HEK293 (cell line): ENCODE data around the gene VWDE.
A peak's percentile ranks its signal among the peaks of the same experiment; 100 is the strongest.

Source experiments
- CTCF ChIA-PET: fragments of 350-600 bp; formaldehyde crosslinking; extraction: SDS; loops from one replicate; lab custom pipeline; 2021; ENCODE audit warnings: antibody characterized with exemption; lab: Yijun Ruan, JAX
- POLR2A ChIA-PET: fragments of 300-600 bp; formaldehyde crosslinking; extraction: SDS; loops from one replicate; lab custom pipeline; 2020; ENCODE audit warnings: antibody characterized with exemption, inconsistent platforms; lab: Yijun Ruan, JAX
- H3K27ac ChIP-seq: fragments of 200-500 bp; sonication (Bioruptor generic); 2 replicates; pipeline ENCODE4 v1.5.1; 2014; ENCODE audit warnings: low read depth, low read length, control low read depth, inconsistent platforms; ENCODE audit errors: extremely low read depth
- H3K36me3 ChIP-seq, 2 experiments: fragments of 200-500 bp in 1 of 2; sonication (Bioruptor generic) in 1 of 2; 1 replicate in 1 of 2; 2 replicates in 1 of 2; pipeline ENCODE4 v1.5.1; 2014 to 2017; ENCODE audit warnings: inconsistent platforms in 2 of 2, low read length in 2 of 2; ENCODE audit not compliant: control insufficient read depth in 2 of 2, insufficient read depth in 1 of 2
- H3K4me1 ChIP-seq: fragments of 200-500 bp; sonication (Bioruptor generic); 2 replicates; pipeline ENCODE4 v1.5.1; 2014; ENCODE audit warnings: mild to moderate bottlenecking, low read length, inconsistent platforms; ENCODE audit not compliant: control insufficient read depth, insufficient read depth
- H3K4me3 ChIP-seq: 2 replicates; pipeline ENCODE4 v1.5.1; 2011; ENCODE audit warnings: low read depth, mild to moderate bottlenecking, control low read depth, low read length, moderate library complexity
- H3K9me3 ChIP-seq: fragments of 200-500 bp; sonication (Bioruptor generic); 2 replicates; pipeline ENCODE4 v1.5.1; 2014; ENCODE audit warnings: low read depth, low read length, inconsistent platforms; ENCODE audit not compliant: control insufficient read depth, insufficient read depth
- BCL6B ChIP-seq: fragments of 450-650 bp; formaldehyde crosslinking; IDR thresholded peaks from 2 replicates; pipeline ENCODE4 v1.5.1; 2017; ENCODE audit warnings: missing biosample characterization, missing genetic modification characterization
- GFI1B ChIP-seq: fragments of 450-650 bp; formaldehyde crosslinking; IDR thresholded peaks from 2 replicates; pipeline ENCODE4 v1.5.1; 2016; ENCODE audit warnings: missing biosample characterization, missing genetic modification characterization
- HOXD13 ChIP-seq: sonication (generic); formaldehyde crosslinking; IDR thresholded peaks from 2 replicates; pipeline ENCODE4 v1.8.0; 2022; ENCODE audit warnings: missing genetic modification reagents, borderline replicate concordance
- KLF7 ChIP-seq: fragments of 450-650 bp; formaldehyde crosslinking; IDR thresholded peaks from 2 replicates; pipeline ENCODE4 v1.5.1; 2016; ENCODE audit warnings: missing biosample characterization, missing genetic modification characterization, borderline replicate concordance
- ZBTB21 ChIP-seq: fragments of 450-650 bp; formaldehyde crosslinking; IDR thresholded peaks from 2 replicates; pipeline ENCODE4 v1.5.1; 2017; ENCODE audit warnings: missing biosample characterization, missing genetic modification characterization
- ZBTB48 ChIP-seq: fragments of 450-650 bp; formaldehyde crosslinking; IDR thresholded peaks from 2 replicates; pipeline ENCODE4 v1.5.1; 2016; ENCODE audit warnings: missing biosample characterization, missing genetic modification characterization
- ZIC2 ChIP-seq: fragments of 450-650 bp; formaldehyde crosslinking; IDR thresholded peaks from 2 replicates; pipeline ENCODE4 v1.5.1; 2016; ENCODE audit warnings: missing biosample characterization, missing genetic modification characterization
- ZNF214 ChIP-seq: fragments of 450-650 bp; formaldehyde crosslinking; IDR thresholded peaks from 2 replicates; pipeline ENCODE4 v1.5.1; 2017; ENCODE audit warnings: missing biosample characterization, mild to moderate bottlenecking, missing genetic modification characterization, borderline replicate concordance
- ZNF292 ChIP-seq: fragments of 450-650 bp; formaldehyde crosslinking; IDR thresholded peaks from 2 replicates; pipeline ENCODE4 v1.5.1; 2016; ENCODE audit warnings: low read depth, missing biosample characterization, missing genetic modification characterization, borderline replicate concordance
- ZNF324 ChIP-seq: fragments of 450-650 bp; formaldehyde crosslinking; IDR thresholded peaks from 2 replicates; pipeline ENCODE4 v1.5.1; 2016; ENCODE audit warnings: missing biosample characterization, missing genetic modification characterization
- ZNF354C ChIP-seq: fragments of 450-650 bp; formaldehyde crosslinking; IDR thresholded peaks from 2 replicates; pipeline ENCODE4 v1.5.1; 2016; ENCODE audit warnings: missing biosample characterization, missing genetic modification characterization, low read depth, borderline replicate concordance
- ZNF362 ChIP-seq: fragments of 450-650 bp; formaldehyde crosslinking; IDR thresholded peaks from 2 replicates; pipeline ENCODE4 v1.5.1; 2016; ENCODE audit warnings: missing biosample characterization, missing genetic modification characterization
- ZNF416 ChIP-seq: fragments of 450-650 bp; formaldehyde crosslinking; IDR thresholded peaks from 2 replicates; pipeline ENCODE4 v1.5.1; 2016; ENCODE audit warnings: missing biosample characterization, missing genetic modification characterization
- ZNF433 ChIP-seq: fragments of 450-650 bp; formaldehyde crosslinking; IDR thresholded peaks from 2 replicates; pipeline ENCODE4 v1.5.1; 2016; ENCODE audit warnings: missing biosample characterization, missing genetic modification characterization, low read depth
- ZNF560 ChIP-seq: fragments of 450-650 bp; formaldehyde crosslinking; IDR thresholded peaks from 2 replicates; pipeline ENCODE4 v1.5.1; 2017; ENCODE audit warnings: missing biosample characterization, missing genetic modification characterization, borderline replicate concordance
- ZNF596 ChIP-seq: fragments of 450-650 bp; IDR thresholded peaks from 2 replicates; pipeline ENCODE4 v1.5.0; 2018; ENCODE audit warnings: missing biosample characterization, mild to moderate bottlenecking, missing genetic modification characterization, moderate library complexity
- ZNF707 ChIP-seq: fragments of 450-650 bp; formaldehyde crosslinking; IDR thresholded peaks from 2 replicates; pipeline ENCODE4 v1.5.1; 2016; ENCODE audit warnings: missing biosample characterization, missing genetic modification characterization
- ZNF830 ChIP-seq: fragments of 450-650 bp; IDR thresholded peaks from 2 replicates; pipeline ENCODE4 v1.5.0; 2018; ENCODE audit warnings: missing biosample characterization, missing genetic modification characterization, low read depth, mild to moderate bottlenecking, moderate library complexity
- TF ChIP-seq, protein P1 (sequence below): fragments of 450-650 bp; formaldehyde crosslinking; conservative IDR thresholded peaks from 2 replicates; pipeline ENCODE4 v1.5.1; 2016; ENCODE audit warnings: low read depth, missing biosample characterization, missing genetic modification characterization
- TF ChIP-seq, protein P2 (sequence below): fragments of 450-650 bp; formaldehyde crosslinking; IDR thresholded peaks from 2 replicates; pipeline ENCODE4 v1.5.1; 2016; ENCODE audit warnings: missing biosample characterization, missing genetic modification characterization
- TF ChIP-seq, protein P3 (sequence below): fragments of 450-650 bp; formaldehyde crosslinking; IDR thresholded peaks from 2 replicates; pipeline ENCODE4 v1.5.1; 2017; ENCODE audit warnings: missing biosample characterization, missing genetic modification characterization
- TF ChIP-seq, protein P4 (sequence below): fragments of 450-650 bp; formaldehyde crosslinking; IDR thresholded peaks from 2 replicates; pipeline ENCODE4 v1.5.1; 2016; ENCODE audit warnings: missing biosample characterization, missing genetic modification characterization

Gene VWDE

GRCh38 chr7:12418452-12418851, 14.8 kb upstream of the VWDE start:
- ChIA-PET CTCF (no interaction called here), POLR2A (no interaction called here)
- no peaks in the 10 kb centered on the region for H3K4me1 ChIP-seq
- no peaks in the 10 kb centered on the region for H3K36me3 ChIP-seq
- H3K9me3 ChIP-seq: no peaks in the 10 kb centered on the region
- H3K27ac ChIP-seq: no peak overlapping the region
- TF ChIP-seq ZBTB48 (tag by site-specific recombination) (no peak), HOXD13 (no peak), ZNF354C (tag by site-specific recombination) (no peak), BCL6B (no peak), ZNF830 (tag by site-specific recombination) (no peak), ZNF707 (tag by site-specific recombination) (no peak)
- TF ChIP-seq, protein P1, sequence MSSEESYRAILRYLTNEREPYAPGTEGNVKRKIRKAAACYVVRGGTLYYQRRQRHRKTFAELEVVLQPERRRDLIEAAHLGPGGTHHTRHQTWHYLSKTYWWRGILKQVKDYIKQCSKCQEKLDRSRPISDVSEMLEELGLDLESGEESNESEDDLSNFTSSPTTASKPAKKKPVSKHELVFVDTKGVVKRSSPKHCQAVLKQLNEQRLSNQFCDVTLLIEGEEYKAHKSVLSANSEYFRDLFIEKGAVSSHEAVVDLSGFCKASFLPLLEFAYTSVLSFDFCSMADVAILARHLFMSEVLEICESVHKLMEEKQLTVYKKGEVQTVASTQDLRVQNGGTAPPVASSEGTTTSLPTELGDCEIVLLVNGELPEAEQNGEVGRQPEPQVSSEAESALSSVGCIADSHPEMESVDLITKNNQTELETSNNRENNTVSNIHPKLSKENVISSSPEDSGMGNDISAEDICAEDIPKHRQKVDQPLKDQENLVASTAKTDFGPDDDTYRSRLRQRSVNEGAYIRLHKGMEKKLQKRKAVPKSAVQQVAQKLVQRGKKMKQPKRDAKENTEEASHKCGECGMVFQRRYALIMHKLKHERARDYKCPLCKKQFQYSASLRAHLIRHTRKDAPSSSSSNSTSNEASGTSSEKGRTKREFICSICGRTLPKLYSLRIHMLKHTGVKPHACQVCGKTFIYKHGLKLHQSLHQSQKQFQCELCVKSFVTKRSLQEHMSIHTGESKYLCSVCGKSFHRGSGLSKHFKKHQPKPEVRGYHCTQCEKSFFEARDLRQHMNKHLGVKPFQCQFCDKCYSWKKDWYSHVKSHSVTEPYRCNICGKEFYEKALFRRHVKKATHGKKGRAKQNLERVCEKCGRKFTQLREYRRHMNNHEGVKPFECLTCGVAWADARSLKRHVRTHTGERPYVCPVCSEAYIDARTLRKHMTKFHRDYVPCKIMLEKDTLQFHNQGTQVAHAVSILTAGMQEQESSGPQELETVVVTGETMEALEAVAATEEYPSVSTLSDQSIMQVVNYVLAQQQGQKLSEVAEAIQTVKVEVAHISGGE (tag by site-specific recombination): no peak
- H3K4me3 ChIP-seq: no peak overlapping the region

DNA sequence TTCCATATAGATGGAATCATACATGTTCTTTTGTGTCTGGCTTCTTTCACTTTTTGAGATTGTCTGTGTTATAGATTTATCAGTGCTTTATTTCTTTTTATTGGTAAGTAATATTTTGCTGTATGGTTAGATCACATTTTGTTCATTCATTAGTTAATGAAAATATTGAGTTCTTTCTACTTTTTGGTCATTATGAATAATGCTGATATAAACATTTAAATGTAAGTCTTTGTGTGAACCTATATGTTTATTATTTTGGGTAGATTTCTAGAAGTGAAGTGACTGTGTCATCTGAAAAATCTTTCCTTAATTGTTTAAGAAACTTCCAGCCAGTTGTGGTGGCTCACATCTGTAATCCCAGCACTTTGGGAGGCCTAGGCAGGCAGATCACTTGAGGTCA, 11.4 kb upstream of the VWDE start:
- CTCF ChIA-PET: interaction anchor here (1.2 kb wide), 1 partner anchor 43 kb away, joined by 5 read pairs; no protein-coding TSS in a partner anchor

GRCh38 chr7:12412407-12412806, 8.7 kb upstream of the VWDE start:
- ChIA-PET POLR2A (no interaction called here), CTCF (no interaction called here)
- TF ChIP-seq, protein P2, sequence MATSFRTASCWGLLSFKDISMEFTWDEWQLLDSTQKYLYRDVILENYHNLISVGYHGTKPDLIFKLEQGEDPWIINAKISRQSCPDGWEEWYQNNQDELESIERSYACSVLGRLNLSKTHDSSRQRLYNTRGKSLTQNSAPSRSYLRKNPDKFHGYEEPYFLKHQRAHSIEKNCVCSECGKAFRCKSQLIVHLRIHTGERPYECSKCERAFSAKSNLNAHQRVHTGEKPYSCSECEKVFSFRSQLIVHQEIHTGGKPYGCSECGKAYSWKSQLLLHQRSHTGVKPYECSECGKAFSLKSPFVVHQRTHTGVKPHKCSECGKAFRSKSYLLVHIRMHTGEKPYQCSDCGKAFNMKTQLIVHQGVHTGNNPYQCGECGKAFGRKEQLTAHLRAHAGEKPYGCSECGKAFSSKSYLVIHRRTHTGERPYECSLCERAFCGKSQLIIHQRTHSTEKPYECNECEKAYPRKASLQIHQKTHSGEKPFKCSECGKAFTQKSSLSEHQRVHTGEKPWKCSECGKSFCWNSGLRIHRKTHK (tag by site-specific recombination): no peak
- TF ChIP-seq, protein P3, sequence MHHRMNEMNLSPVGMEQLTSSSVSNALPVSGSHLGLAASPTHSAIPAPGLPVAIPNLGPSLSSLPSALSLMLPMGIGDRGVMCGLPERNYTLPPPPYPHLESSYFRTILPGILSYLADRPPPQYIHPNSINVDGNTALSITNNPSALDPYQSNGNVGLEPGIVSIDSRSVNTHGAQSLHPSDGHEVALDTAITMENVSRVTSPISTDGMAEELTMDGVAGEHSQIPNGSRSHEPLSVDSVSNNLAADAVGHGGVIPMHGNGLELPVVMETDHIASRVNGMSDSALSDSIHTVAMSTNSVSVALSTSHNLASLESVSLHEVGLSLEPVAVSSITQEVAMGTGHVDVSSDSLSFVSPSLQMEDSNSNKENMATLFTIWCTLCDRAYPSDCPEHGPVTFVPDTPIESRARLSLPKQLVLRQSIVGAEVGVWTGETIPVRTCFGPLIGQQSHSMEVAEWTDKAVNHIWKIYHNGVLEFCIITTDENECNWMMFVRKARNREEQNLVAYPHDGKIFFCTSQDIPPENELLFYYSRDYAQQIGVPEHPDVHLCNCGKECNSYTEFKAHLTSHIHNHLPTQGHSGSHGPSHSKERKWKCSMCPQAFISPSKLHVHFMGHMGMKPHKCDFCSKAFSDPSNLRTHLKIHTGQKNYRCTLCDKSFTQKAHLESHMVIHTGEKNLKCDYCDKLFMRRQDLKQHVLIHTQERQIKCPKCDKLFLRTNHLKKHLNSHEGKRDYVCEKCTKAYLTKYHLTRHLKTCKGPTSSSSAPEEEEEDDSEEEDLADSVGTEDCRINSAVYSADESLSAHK: peak; percentile 49; the same call in 1 of the 2 replicates
- H3K27ac ChIP-seq: no peak overlapping the region
- no peaks in the 10 kb centered on the region for H3K9me3 ChIP-seq
- H3K36me3 ChIP-seq: no peaks in the 10 kb centered on the region
- no peaks in the 10 kb centered on the region for H3K4me1 ChIP-seq
- H3K4me3 ChIP-seq: no peak overlapping the region

More for the DNA sequence above, 11.4 kb upstream of the VWDE start:
- no peaks in the 10 kb centered on the region for H3K4me1 ChIP-seq
- H3K4me3 ChIP-seq: no peak overlapping the region
- no peak for TF ChIP-seq ZIC2
- TF ChIP-seq ZNF560: no peak
- TF ChIP-seq ZNF416: no peak
- TF ChIP-seq ZNF433 (tag by site-specific recombination): no peak
- TF ChIP-seq ZNF324 (tag by site-specific recombination): no peak
- TF ChIP-seq ZNF596 (tag by site-specific recombination): no peak
- TF ChIP-seq ZNF292 (tag by site-specific recombination): no peak
- TF ChIP-seq KLF7 (tag by site-specific recombination): no peak
- TF ChIP-seq, protein P4, sequence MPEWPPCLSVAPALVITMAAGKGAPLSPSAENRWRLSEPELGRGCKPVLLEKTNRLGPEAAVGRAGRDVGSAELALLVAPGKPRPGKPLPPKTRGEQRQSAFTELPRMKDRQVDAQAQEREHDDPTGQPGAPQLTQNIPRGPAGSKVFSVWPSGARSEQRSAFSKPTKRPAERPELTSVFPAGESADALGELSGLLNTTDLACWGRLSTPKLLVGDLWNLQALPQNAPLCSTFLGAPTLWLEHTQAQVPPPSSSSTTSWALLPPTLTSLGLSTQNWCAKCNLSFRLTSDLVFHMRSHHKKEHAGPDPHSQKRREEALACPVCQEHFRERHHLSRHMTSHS (tag by site-specific recombination): no peak
- no peak for TF ChIP-seq ZNF362
- no peak for TF ChIP-seq GFI1B (tag by site-specific recombination)
- TF ChIP-seq ZNF214 (tag by site-specific recombination): no peak
- no peak for TF ChIP-seq ZBTB21
- no peaks in the 10 kb centered on the region for H3K36me3 ChIP-seq
- H3K27ac ChIP-seq: no peak overlapping the region
- H3K9me3 ChIP-seq: no peaks in the 10 kb centered on the region
- POLR2A ChIA-PET: no interaction called here
